ENCODE measurements around the gene CD79B.
A peak's percentile ranks its signal among the peaks of the same experiment; 100 is the strongest.

The CD79B gene

DNA sequence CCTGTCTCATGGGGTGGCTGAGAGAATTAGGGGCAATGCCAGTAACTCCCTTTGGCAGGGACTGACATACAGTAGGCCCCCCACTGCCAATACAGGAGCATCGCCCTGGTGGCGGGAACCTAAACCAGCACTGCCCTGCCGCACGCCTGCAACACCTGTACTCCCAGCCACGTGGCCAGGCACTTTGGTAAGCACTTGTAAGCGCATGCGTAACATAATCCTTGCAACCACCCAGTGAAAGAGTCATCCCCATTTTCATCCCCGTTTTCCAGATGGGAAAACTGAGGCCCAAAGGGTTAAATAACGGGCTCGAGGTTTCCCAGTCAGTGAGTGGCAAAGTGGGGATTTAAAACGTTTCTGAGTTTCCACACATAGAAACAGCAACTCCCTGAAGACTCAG, 23.1 kb upstream of the CD79B start:
- H3K9me3 ChIP-seq (ENCODE audit: control insufficient read depth in 5 of 5, low read length in 5 of 5) = no peaks in the 10 kb centered on the region
- peaks cover 0 to 6% (median 4%) of the 10 kb centered on the region in 5 donors for H3K27me3 ChIP-seq (ENCODE audit: control insufficient read depth in 5 of 5, insufficient read depth in 4 of 5, low read length in 5 of 5)
- peaks cover 0 to 56% (median 17%) of the 10 kb centered on the region in 5 donors for H3K4me1 ChIP-seq (ENCODE audit: control insufficient read depth in 5 of 5, insufficient read depth in 5 of 5, low read length in 5 of 5)
- no peak overlapping the region for H3K9ac ChIP-seq (ENCODE audit: low read length in 5 of 5)
- peaks cover 0 to 36% (median 19%) of the 10 kb centered on the region in 5 donors for H3K36me3 ChIP-seq (ENCODE audit: control insufficient read depth in 5 of 5, insufficient read depth in 5 of 5, low read length in 5 of 5)
- no peak overlapping the region for H3K4me3 ChIP-seq (ENCODE audit: low read depth in 1 of 5, low read length in 5 of 5)
- H3K27ac ChIP-seq (ENCODE audit: low read depth, low read length) = no peak overlapping the region

DNA sequence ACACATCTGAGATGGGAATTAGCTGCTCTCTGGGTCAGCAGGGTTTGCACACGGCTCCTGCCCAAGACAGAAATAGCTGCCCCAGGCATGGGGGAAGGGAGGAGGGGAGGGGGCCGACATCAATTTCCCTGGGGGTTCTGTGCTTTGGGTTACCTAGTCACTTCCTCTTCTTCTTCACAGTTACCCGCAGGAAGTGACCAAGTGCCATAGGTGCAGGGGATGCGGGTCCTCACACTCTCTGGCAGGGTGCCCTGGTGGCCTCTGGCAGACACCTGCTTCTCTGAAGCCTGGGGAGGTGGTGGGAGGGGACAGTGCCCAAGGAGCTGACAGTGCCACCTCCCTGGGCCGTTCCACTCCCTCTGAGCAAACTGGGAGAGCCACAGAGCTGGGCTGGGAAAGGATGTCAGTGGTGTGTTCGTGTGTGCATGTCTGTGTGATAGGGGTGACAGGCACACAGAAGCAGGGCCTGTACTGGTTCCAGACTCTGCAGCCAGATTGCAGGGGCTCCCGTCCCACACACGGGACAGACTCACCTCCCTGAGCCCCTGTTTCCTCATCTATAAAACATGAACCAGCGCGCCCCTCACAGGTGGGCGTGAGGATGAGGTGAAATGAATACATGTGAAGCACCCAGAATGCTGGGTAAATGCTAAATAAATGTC, 22.4 kb upstream of the CD79B start:
- H3K27me3 ChIP-seq (ENCODE audit: control insufficient read depth in 5 of 5, insufficient read depth in 4 of 5, low read length in 5 of 5) = peaks cover 0 to 9% (median 4%) of the 10 kb centered on the region in 5 donors
- H3K9me3 ChIP-seq (ENCODE audit: control insufficient read depth in 5 of 5, low read length in 5 of 5) = no peaks in the 10 kb centered on the region
- H3K9ac ChIP-seq (ENCODE audit: low read length in 5 of 5) = peak overlapping the region in 1 of 5 donors; percentile 18
- H3K4me1 ChIP-seq (ENCODE audit: control insufficient read depth in 5 of 5, insufficient read depth in 5 of 5, low read length in 5 of 5) = peaks cover 0 to 49% (median 12%) of the 10 kb centered on the region in 5 donors
- no peak overlapping the region for H3K4me3 ChIP-seq (ENCODE audit: low read depth in 1 of 5, low read length in 5 of 5)
- H3K36me3 ChIP-seq (ENCODE audit: control insufficient read depth in 5 of 5, insufficient read depth in 5 of 5, low read length in 5 of 5) = peaks cover 0 to 36% (median 19%) of the 10 kb centered on the region in 5 donors
- no peak overlapping the region for H3K27ac ChIP-seq (ENCODE audit: low read depth, low read length)

DNA sequence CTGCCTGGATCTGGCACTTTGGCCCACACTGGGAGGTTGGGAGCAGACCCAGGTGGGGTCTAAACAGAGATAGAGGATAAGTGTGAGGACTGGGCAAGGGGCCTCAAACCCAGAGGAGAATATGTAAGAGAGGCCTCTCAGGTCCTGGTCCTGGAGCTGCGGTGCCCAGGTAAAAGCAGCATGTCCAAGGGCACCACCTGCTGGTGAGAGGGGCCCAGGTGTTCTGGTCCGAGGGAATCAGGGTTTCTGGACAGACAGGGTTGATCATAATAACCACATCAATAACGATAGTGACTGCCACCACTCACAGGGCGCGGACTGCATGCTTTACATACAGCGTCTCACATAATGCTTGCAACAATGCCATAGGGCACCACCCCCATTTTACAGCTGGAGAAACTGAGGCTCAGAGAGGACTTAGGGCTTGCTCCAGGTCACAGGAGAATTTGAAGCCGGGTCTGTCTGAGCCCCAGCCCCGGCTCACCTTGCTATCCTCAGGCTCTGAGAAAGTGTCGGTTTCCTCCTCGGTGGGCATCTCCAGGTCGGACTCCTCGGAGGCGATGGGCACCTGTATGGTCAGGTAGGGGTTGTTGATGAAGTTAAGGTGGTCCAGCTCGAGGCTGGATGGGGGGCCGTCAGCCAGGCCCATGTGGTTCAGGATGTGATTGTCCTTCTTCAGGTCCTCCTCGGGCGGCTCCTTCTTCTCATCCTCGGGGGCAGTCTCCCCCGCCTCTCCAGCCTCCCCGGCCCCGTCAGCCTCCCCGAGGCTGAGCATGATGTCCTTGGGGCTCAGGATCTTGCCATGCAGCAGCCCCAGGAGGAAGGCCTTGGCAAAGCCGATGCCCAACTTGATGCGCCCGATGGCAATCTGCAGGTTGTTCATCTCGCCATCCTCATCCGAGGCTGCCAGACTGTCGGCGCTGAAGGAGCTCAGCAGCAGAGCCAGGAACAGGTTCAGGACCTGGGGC, 19.1 kb upstream of the CD79B start:
- Histone ChIP-seq H3K36me3 (ENCODE audit: control insufficient read depth in 5 of 5, insufficient read depth in 5 of 5, low read length in 5 of 5) (peaks cover 0 to 50% (median 19%) of the 10 kb centered on the region in 5 donors), H3K4me1 (ENCODE audit: control insufficient read depth in 5 of 5, insufficient read depth in 5 of 5, low read length in 5 of 5) (peaks cover 0 to 39% (median 17%) of the 10 kb centered on the region in 5 donors), H3K9me3 (ENCODE audit: control insufficient read depth in 5 of 5, low read length in 5 of 5) (no peaks in the 10 kb centered on the region), H3K27me3 (ENCODE audit: control insufficient read depth in 5 of 5, insufficient read depth in 4 of 5, low read length in 5 of 5) (peaks cover 0 to 16% (median 9%) of the 10 kb centered on the region in 5 donors), H3K9ac (ENCODE audit: low read length in 5 of 5) (no peak overlapping the region), H3K27ac (ENCODE audit: low read depth, low read length) (no peak overlapping the region), H3K4me3 (ENCODE audit: low read depth in 1 of 5, low read length in 5 of 5) (no peak overlapping the region)

DNA sequence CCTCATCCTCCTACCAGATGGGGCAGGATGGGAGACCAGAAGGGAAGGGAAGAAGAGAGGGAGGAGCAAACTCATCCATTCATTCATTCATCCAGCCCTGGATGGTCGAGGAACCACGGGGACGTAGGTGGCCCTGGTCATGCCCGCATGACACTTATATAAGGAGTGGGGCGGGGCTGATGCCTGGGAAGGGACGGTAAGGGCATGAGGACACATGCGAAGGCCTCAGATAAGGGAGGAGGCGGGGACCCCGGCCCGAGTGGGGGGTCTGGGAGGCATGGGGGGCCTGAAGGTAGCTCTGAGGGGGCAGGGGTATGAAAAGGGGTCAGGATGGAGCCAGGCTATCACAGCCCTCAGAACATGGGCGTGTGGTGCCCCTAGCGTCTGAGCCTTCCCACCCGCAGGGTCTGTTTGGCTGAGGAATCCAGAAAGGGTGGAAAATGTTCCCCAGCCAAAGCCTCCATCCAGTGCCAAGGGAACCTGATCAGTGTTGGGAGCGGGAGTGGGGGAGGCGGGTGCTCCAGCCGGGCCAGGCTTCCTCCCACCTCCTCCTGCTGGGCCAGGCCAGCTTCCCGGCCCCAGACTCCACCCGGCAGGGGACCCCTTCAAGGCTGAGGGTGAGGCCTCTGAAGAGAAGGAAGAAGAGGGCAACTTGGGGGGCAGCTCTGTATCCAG, 17.6 kb upstream of the CD79B start:
- H3K9ac ChIP-seq (ENCODE audit: low read length in 5 of 5) = no peak overlapping the region
- peaks cover 0 to 16% (median 9%) of the 10 kb centered on the region in 5 donors for H3K27me3 ChIP-seq (ENCODE audit: control insufficient read depth in 5 of 5, insufficient read depth in 4 of 5, low read length in 5 of 5)
- no peaks in the 10 kb centered on the region for H3K9me3 ChIP-seq (ENCODE audit: control insufficient read depth in 5 of 5, low read length in 5 of 5)
- H3K36me3 ChIP-seq (ENCODE audit: control insufficient read depth in 5 of 5, insufficient read depth in 5 of 5, low read length in 5 of 5) = peaks cover 0 to 53% (median 28%) of the 10 kb centered on the region in 5 donors
- peaks cover 0 to 28% (median 12%) of the 10 kb centered on the region in 5 donors for H3K4me1 ChIP-seq (ENCODE audit: control insufficient read depth in 5 of 5, insufficient read depth in 5 of 5, low read length in 5 of 5)
- no peak overlapping the region for H3K27ac ChIP-seq (ENCODE audit: low read depth, low read length)
- no peak overlapping the region for H3K4me3 ChIP-seq (ENCODE audit: low read depth in 1 of 5, low read length in 5 of 5)

DNA sequence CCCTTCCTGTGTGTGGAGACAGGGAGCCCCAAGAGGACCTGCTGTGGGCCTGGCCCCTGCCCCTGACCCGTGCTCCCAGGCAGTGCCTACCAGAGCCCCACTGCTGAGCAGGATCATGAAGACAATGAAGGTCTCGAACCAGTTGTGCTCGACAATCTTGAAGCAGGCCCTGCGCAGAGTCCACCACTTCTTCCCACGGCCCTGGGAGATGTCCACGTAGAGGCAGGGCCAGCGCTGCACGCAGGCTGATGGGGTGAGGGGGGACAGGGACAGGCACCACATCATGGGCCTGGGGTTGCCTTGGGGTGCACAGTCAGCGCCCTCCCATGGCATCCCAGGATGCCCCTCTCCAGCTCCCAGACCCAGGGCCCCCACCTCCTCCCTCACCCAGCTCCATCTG, 16.4 kb upstream of the CD79B start:
- H3K9me3 ChIP-seq (ENCODE audit: control insufficient read depth in 5 of 5, low read length in 5 of 5) = no peaks in the 10 kb centered on the region
- H3K27ac ChIP-seq (ENCODE audit: low read depth, low read length) = no peak overlapping the region
- H3K27me3 ChIP-seq (ENCODE audit: control insufficient read depth in 5 of 5, insufficient read depth in 4 of 5, low read length in 5 of 5) = peaks cover 0 to 16% (median 6%) of the 10 kb centered on the region in 5 donors
- H3K9ac ChIP-seq (ENCODE audit: low read length in 5 of 5) = no peak overlapping the region
- H3K4me3 ChIP-seq (ENCODE audit: low read depth in 1 of 5, low read length in 5 of 5) = no peak overlapping the region
- H3K36me3 ChIP-seq (ENCODE audit: control insufficient read depth in 5 of 5, insufficient read depth in 5 of 5, low read length in 5 of 5) = peaks cover 0 to 58% (median 36%) of the 10 kb centered on the region in 5 donors
- peaks cover 0 to 16% (median 5%) of the 10 kb centered on the region in 5 donors for H3K4me1 ChIP-seq (ENCODE audit: control insufficient read depth in 5 of 5, insufficient read depth in 5 of 5, low read length in 5 of 5)

DNA sequence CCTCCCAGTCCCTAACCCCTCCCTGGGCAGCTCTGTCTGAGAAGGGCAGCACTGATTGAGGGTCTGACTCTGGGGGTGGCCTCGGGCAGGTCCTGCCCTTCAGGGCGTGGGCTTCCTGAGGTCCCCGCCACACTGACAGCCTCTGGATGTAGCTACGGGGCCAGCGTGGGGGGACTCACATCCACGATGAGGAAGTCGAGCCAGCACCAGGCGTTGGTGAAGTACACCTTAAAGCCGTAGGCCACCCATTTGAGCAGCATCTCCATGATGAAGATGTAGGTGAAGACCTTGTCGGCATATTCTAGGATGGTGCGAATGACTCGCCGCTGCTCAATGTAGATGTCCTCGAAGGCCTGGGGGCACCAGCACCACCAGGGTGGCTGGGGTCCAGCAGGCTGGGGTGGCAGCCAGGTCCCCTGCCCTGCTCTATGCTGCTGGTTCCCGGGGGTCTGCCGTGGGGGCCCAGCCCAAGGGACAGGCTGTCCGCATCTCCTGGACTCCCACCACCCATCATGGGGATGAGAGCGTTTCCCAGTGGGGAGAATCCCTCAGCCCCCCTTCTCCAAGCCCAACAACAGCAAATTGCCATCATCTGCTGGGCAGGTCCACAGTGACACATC, 15.7 kb upstream of the CD79B start:
- Histone ChIP-seq H3K9me3 (ENCODE audit: control insufficient read depth in 5 of 5, low read length in 5 of 5) (no peaks in the 10 kb centered on the region), H3K27me3 (ENCODE audit: control insufficient read depth in 5 of 5, insufficient read depth in 4 of 5, low read length in 5 of 5) (peaks cover 0 to 16% (median 6%) of the 10 kb centered on the region in 5 donors), H3K4me1 (ENCODE audit: control insufficient read depth in 5 of 5, insufficient read depth in 5 of 5, low read length in 5 of 5) (peaks cover 0 to 16% (median 5%) of the 10 kb centered on the region in 5 donors), H3K4me3 (ENCODE audit: low read depth in 1 of 5, low read length in 5 of 5) (no peak overlapping the region), H3K36me3 (ENCODE audit: control insufficient read depth in 5 of 5, insufficient read depth in 5 of 5, low read length in 5 of 5) (peaks cover 0 to 64% (median 41%) of the 10 kb centered on the region in 5 donors), H3K9ac (ENCODE audit: low read length in 5 of 5) (no peak overlapping the region), H3K27ac (ENCODE audit: low read depth, low read length) (no peak overlapping the region)

DNA sequence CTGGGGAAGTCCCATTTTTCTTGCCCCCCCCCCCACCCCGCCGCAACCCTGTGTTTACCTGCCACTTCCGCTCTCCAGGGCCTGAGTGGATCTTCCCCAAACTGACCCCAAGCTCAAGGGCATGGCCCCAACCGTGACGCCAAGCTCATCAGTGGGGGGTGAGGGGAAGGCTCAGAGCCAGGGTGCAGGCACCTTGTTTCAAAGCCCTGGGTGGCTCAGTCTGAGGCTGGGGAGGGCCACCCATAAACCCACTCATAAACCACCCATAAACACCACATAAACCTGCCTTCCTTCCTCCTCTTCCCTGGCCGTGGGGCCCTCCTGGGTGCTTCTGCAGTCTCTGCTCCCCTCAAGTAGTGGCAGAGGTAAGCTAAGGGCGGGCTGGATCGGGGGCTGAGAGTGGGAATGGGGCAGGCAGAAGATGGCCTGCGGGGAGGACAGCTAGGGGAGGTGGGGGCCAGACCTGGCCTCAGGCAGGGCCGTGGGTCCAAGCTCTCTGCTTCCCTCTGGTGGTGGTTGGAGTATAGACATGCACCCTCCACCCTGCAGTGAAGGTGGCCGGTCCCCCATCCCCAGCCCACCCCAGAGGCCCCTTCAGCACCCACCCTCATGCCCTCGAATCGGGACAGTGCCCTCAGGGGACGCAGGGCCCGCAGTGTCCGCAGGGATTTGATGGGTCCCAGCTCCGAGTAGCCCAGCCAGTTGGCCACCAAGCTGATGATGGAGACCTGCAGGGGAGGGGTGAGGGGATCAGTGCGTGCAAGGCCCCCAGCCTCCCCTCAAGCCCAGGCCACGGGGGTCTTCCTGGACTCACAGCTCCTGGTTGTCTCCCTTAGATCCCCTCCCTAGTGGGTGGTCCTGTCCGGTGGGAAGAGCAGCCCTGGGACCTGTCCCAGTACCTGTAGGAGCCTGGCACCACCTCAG, 14.6 kb upstream of the CD79B start:
- H3K9ac ChIP-seq (ENCODE audit: low read length in 5 of 5) = no peak overlapping the region
- H3K27ac ChIP-seq (ENCODE audit: low read depth, low read length) = no peak overlapping the region
- H3K9me3 ChIP-seq (ENCODE audit: control insufficient read depth in 5 of 5, low read length in 5 of 5) = no peaks in the 10 kb centered on the region

DNA sequence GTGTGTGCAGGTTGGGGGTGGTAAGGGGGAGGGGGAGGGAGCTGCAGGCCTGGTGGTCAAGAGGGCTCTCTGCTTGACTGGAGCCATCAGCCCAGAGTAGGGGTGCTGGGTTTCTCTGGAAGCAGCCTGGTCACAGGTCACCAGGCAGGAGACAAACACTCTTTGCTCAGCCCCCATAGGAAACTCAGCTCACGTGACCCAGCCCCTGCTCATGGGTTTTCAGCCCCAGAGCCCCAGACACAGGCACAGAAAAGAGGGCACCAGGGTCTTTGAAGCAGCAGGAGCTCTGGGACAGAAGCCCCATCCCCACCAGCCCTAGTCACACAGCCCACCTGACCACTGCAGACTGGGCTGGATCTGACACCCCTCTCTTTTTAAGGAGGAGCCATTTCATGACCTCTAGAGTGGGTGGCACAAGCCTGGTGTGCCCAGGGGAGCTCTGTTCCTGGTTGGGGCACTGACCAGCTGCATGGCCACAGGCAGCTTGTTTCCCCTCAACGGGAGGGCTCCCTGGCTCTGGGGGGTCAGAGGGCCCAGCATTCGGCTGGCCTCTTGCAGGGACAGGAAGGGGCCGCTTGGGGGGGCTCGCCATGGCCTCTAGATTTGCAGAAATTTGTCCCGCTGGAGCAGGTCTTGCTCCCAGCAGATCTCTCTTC, 13.8 kb upstream of the CD79B start:
- no peaks in the 10 kb centered on the region for H3K9me3 ChIP-seq (ENCODE audit: control insufficient read depth in 5 of 5, low read length in 5 of 5)
- peaks cover 0 to 10% (median 4%) of the 10 kb centered on the region in 5 donors for H3K27me3 ChIP-seq (ENCODE audit: control insufficient read depth in 5 of 5, insufficient read depth in 4 of 5, low read length in 5 of 5)
- H3K4me3 ChIP-seq (ENCODE audit: low read depth in 1 of 5, low read length in 5 of 5) = no peak overlapping the region
- no peak overlapping the region for H3K9ac ChIP-seq (ENCODE audit: low read length in 5 of 5)
- no peak overlapping the region for H3K27ac ChIP-seq (ENCODE audit: low read depth, low read length)
- peaks cover 0 to 16% (median 5%) of the 10 kb centered on the region in 5 donors for H3K4me1 ChIP-seq (ENCODE audit: control insufficient read depth in 5 of 5, insufficient read depth in 5 of 5, low read length in 5 of 5)
- H3K36me3 ChIP-seq (ENCODE audit: control insufficient read depth in 5 of 5, insufficient read depth in 5 of 5, low read length in 5 of 5) = peaks cover 0 to 68% (median 48%) of the 10 kb centered on the region in 5 donors

More for the DNA sequence above, 14.6 kb upstream of the CD79B start:
- Histone ChIP-seq H3K27me3 (ENCODE audit: control insufficient read depth in 5 of 5, insufficient read depth in 4 of 5, low read length in 5 of 5) (peaks cover 0 to 14% (median 6%) of the 10 kb centered on the region in 5 donors), H3K4me3 (ENCODE audit: low read depth in 1 of 5, low read length in 5 of 5) (no peak overlapping the region), H3K36me3 (ENCODE audit: control insufficient read depth in 5 of 5, insufficient read depth in 5 of 5, low read length in 5 of 5) (peaks cover 0 to 68% (median 49%) of the 10 kb centered on the region in 5 donors), H3K4me1 (ENCODE audit: control insufficient read depth in 5 of 5, insufficient read depth in 5 of 5, low read length in 5 of 5) (peaks cover 0 to 16% (median 5%) of the 10 kb centered on the region in 5 donors)
